Liver (tissue), 3 donors: ENCODE measurements around the gene ARHGAP6.

Experiments
- RAD21 ChIP-seq, 2 donors: IDR thresholded peaks; 2 replicates each; pipeline ENCODE4 v1.6.1; 2016; ENCODE audit warnings: antibody characterized with exemption in 2 of 2, mild to moderate bottlenecking in 2 of 2
- TF ChIP-seq, protein P1 (sequence below): fragments of 150-350 bp; IDR thresholded peaks from 2 replicates; pipeline ENCODE4 v1.5.1; 2017; ENCODE audit warnings: improper control_type of control experiment, low read depth, low read length; ENCODE audit not compliant: missing input control
- TF ChIP-seq, protein P2 (sequence below): IDR thresholded peaks from 2 replicates; pipeline ENCODE4 v1.6.1; 2016; ENCODE audit warnings: antibody characterized with exemption
- donor health status: healthy.
- donor health status: healthy.

DNA sequence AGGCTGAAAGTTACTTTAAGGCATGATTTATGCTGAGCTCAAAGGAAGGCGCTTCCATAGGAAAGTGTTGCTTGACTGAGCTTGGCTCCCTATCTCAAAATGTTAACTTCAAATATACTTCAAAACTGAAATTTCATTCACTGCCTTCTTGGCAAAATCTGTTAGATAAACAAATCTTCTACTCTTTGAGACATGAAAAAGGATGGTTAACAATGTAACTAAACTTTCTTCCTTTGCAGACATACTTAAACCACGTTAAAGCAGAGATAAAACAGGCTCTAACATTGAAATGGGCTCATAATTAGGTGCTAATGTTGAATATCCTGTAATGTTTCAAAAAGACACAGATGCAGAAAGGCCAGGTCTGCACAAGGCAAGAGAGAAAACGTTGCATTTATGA lies 262.1 kb downstream of the ARHGAP6 start:
- TF ChIP-seq, protein P1, sequence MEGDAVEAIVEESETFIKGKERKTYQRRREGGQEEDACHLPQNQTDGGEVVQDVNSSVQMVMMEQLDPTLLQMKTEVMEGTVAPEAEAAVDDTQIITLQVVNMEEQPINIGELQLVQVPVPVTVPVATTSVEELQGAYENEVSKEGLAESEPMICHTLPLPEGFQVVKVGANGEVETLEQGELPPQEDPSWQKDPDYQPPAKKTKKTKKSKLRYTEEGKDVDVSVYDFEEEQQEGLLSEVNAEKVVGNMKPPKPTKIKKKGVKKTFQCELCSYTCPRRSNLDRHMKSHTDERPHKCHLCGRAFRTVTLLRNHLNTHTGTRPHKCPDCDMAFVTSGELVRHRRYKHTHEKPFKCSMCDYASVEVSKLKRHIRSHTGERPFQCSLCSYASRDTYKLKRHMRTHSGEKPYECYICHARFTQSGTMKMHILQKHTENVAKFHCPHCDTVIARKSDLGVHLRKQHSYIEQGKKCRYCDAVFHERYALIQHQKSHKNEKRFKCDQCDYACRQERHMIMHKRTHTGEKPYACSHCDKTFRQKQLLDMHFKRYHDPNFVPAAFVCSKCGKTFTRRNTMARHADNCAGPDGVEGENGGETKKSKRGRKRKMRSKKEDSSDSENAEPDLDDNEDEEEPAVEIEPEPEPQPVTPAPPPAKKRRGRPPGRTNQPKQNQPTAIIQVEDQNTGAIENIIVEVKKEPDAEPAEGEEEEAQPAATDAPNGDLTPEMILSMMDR = no peak
- TF ChIP-seq, protein P2, sequence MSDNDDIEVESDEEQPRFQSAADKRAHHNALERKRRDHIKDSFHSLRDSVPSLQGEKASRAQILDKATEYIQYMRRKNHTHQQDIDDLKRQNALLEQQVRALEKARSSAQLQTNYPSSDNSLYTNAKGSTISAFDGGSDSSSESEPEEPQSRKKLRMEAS = no peak
- no peak for TF ChIP-seq RAD21 (IDR thresholded peaks at IDR 0.05)
